22Rv1 (cell line): ENCODE data around the gene ITIH2.

Experiments
- ZFX ChIP-seq: fragments of 450-650 bp; IDR thresholded peaks from 2 replicates; pipeline ENCODE4 v1.6.1; 2017; ENCODE audit warnings: antibody characterized with exemption, borderline replicate concordance
- TF ChIP-seq, protein P1 (sequence below): fragments of 450-650 bp; IDR thresholded peaks from 2 replicates; pipeline ENCODE4 v1.5.1; 2017; ENCODE audit warnings: mild to moderate bottlenecking

DNA sequence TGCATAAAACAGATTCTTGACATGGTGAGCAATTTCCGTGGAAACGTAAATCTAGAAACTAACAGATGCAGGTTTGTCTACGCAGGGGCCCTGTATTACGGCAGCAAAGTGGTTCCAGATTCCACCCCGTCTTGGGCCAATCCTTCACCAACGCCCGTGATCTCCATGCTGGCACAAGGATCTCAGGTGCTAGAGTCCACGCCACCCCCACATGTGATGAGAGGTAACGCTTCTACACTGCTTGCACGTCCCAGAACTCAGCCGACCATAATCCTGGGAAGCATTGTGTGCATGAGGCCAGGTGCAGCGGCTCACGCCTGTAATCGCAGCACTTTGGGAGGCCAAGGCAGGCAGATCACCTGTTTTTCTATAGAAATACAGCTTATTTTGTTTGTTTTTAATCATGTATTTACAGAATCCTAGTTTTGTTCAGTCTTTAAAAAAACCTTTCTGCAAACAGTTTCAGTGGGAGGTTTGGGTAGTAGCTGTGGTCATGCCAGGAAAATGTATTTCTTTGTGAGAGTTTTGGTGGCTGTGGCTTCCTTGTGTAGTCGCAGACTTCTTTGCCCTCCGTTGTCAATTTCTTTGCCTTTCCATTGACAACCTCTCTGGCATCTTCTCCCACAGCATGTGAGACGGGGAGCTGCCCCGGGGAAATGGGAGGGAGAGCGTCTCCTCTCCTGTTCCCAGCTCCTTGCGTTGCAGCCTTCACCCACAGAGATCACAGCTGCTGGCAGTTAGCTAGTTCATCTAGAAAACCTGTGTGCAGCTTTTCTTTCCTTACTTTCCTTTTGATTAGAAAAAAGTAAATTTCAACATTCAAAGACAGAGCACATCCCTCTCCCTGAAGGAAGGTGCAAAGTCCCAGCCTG is 35.7 kb downstream of the ITIH2 start:
- TF ChIP-seq, protein P1, sequence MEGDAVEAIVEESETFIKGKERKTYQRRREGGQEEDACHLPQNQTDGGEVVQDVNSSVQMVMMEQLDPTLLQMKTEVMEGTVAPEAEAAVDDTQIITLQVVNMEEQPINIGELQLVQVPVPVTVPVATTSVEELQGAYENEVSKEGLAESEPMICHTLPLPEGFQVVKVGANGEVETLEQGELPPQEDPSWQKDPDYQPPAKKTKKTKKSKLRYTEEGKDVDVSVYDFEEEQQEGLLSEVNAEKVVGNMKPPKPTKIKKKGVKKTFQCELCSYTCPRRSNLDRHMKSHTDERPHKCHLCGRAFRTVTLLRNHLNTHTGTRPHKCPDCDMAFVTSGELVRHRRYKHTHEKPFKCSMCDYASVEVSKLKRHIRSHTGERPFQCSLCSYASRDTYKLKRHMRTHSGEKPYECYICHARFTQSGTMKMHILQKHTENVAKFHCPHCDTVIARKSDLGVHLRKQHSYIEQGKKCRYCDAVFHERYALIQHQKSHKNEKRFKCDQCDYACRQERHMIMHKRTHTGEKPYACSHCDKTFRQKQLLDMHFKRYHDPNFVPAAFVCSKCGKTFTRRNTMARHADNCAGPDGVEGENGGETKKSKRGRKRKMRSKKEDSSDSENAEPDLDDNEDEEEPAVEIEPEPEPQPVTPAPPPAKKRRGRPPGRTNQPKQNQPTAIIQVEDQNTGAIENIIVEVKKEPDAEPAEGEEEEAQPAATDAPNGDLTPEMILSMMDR, result no peak
- TF ChIP-seq ZFX, result no peak
